NCI-H460 (cell line): ENCODE data around the gene HDAC2. TPM values are rescaled to one million over a fixed set of nuclear protein-coding genes. Genes with fewer than 3 reads are reported as not detected.
"Not testable (repeated sequence)": the region's sequence is repeated elsewhere in the genome, so short reads cannot be mapped to it uniquely, and the experiment has no call there.

Experiments
- DNase-seq: peaks from one replicate; pipeline ENCODE4 v3.0.0-alpha.2; 2016; ENCODE audit warnings: low read depth; ENCODE audit errors: extremely low read depth
- polyA plus RNA-seq: library from polyadenylated mRNA; depleted of rRNA; stranded (reverse); fragments of >200 nt; gene quantifications from 2 replicates; pipeline ENCODE4 v1.2.3, GENCODE V29; 2014; cell fraction: nucleus; rRNA removed
- total RNA-seq: library from RNA; depleted of rRNA; stranded (reverse); fragments of >200 nt; shearing (Covaris generic); gene quantifications from 2 replicates; pipeline ENCODE4 v1.2.3, GENCODE V29; 2014; rRNA removed

The HDAC2 gene
- total RNA-seq: 68.6 and 75.2 TPM in 2 replicates
- 41.6 and 53.0 TPM in 2 replicates for polyA plus RNA-seq

GRCh38 chr6:113970805-113971676, at the start of gene HDAC2:
Gene HDAC2 (minus strand): TSS chr6:113971148. CDS start chr6:113970908, 240 bp downstream.
- DNase-seq: peak; percentile 47

GRCh38 chr6:114020196-114020595, 49.2 kb upstream of the HDAC2 start:
- no peak for DNase-seq

GRCh38 chr6:114017146-114017545, 46.2 kb upstream of the HDAC2 start:
- not testable (repeated sequence) for DNase-seq

- DNase-seq: not testable (repeated sequence)
These were observed 43.2 kb upstream of the HDAC2 start for GRCh38 chr6:114014106-114014505.

- DNase-seq: not testable (repeated sequence)
These were observed 40.5 kb upstream of the HDAC2 start for GRCh38 chr6:114011486-114011885.

- no peak for DNase-seq
These were observed 39.6 kb upstream of the HDAC2 start for GRCh38 chr6:114010540-114010939.

- no peak for DNase-seq
These were observed 38.2 kb upstream of the HDAC2 start for GRCh38 chr6:114009192-114009591.

- DNase-seq: no peak
These were observed 37.4 kb upstream of the HDAC2 start for GRCh38 chr6:114008331-114008730.

- DNase-seq: no peak
These were observed 36.6 kb upstream of the HDAC2 start for GRCh38 chr6:114007516-114007915.

GRCh38 chr6:114001354-114001753, 30.4 kb upstream of the HDAC2 start:
- DNase-seq: no peak

GRCh38 chr6:114000069-114000468, 29.1 kb upstream of the HDAC2 start:
- no peak for DNase-seq

- DNase-seq: no peak
These were observed 28.3 kb upstream of the HDAC2 start for GRCh38 chr6:113999284-113999683.

GRCh38 chr6:113998811-113999210, 27.9 kb upstream of the HDAC2 start:
- DNase-seq: no peak

- DNase-seq: no peak
These were observed 26.2 kb upstream of the HDAC2 start for GRCh38 chr6:113997116-113997515.

- DNase-seq: no peak
These were observed 24.7 kb upstream of the HDAC2 start for GRCh38 chr6:113995634-113996033.

GRCh38 chr6:113994934-113995342, 24.0 kb upstream of the HDAC2 start:
- peak; percentile 43 for DNase-seq

GRCh38 chr6:113989675-113990074, 18.7 kb upstream of the HDAC2 start:
- DNase-seq: no peak

GRCh38 chr6:113982675-113983074, 11.7 kb upstream of the HDAC2 start:
- DNase-seq: not testable (repeated sequence)

- DNase-seq: no peak
These were observed 11.2 kb upstream of the HDAC2 start for GRCh38 chr6:113982055-113982550.

GRCh38 chr6:113980937-113981554, 10.1 kb upstream of the HDAC2 start:
- no peak for DNase-seq

GRCh38 chr6:113979937-113980336, 9.0 kb upstream of the HDAC2 start:
- no peak for DNase-seq
